ENCODE measurements around the gene L3HYPDH. TPM values are rescaled to one million over a fixed set of nuclear protein-coding genes. Genes with fewer than 3 reads are reported as not detected.

Gene L3HYPDH
- total RNA-seq, 2 donors from 2014 or later: 15.5 to 16.4 TPM

GRCh38 chr14:59425322-59425935, 58.8 kb downstream of the L3HYPDH start:
- Mint-ChIP-seq H3K36me3 (ENCODE audit: low read depth) (no peaks in the 10 kb centered on the region), H3K9me3 (no peaks in the 10 kb centered on the region), H3K27ac (no peak overlapping the region), H3K4me3 (no peak overlapping the region), H3K27me3 (peaks cover 17% of the 10 kb centered on the region), H3K4me1 (no peaks in the 10 kb centered on the region)
- ATAC-seq (replicated peaks): no peak

DNA sequence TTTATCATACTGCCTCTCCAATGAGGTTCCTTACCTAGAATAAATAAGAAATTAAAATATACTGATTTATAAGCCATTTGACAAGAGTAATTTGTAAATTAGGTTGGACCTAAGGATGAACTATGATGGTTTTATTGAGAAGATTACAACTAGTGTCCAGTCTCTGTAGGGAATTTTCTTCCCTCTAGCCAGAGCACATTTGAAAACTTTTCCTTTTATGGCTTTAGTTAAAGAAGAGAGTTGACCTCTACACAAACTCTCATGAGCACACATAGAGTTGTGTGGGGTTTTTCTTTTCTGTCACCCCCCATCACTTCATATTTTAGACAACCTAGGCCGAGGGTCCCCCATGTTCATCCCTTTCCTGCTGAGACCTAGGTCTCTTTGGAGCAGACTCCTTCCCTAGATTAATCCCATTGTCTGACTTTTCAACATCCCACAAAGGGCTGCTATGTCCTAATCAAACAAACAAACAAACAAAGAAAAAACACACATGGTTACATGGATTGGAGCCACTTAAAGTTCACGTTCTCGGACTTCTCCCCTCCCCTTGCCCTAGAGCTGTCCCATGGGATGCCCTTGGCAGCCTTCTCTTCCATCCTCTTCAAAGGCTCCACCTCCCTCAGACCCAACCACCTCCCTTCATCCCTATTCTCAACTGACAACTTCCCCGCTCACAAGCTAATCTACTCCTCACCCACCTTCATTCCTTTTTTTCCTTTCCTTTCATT, 59.7 kb downstream of the L3HYPDH start:
- Mint-ChIP-seq H3K27ac (no peak overlapping the region), H3K27me3 (peaks cover 17% of the 10 kb centered on the region), H3K4me3 (no peak overlapping the region), H3K9me3 (no peaks in the 10 kb centered on the region), H3K4me1 (no peaks in the 10 kb centered on the region), H3K36me3 (ENCODE audit: low read depth) (no peaks in the 10 kb centered on the region)
- ATAC-seq (replicated peaks): no peak

Other genes with a start within 250 kb of the L3HYPDH start
- 1 to 10 TPM; 2.1 to 2.9 TPM for gene GPR135, start 19.0 kb downstream of the L3HYPDH start, total RNA-seq
- 10 to 100 TPM; 25.4 to 29.4 TPM for gene JKAMP, start 109 bp upstream of the L3HYPDH start, total RNA-seq
- not detected for gene CCDC175, start 92.4 kb upstream of the L3HYPDH start, total RNA-seq

All from activated T-helper 17 cell treated with anti-CD3 and anti-CD28 coated beads, Interleukin-2, amount 50 U/mL, for 72 hours (primary cell).